Measurements from ENCODE around the gene SCN2B.

The SCN2B gene, protein sequence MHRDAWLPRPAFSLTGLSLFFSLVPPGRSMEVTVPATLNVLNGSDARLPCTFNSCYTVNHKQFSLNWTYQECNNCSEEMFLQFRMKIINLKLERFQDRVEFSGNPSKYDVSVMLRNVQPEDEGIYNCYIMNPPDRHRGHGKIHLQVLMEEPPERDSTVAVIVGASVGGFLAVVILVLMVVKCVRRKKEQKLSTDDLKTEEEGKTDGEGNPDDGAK

DNA sequence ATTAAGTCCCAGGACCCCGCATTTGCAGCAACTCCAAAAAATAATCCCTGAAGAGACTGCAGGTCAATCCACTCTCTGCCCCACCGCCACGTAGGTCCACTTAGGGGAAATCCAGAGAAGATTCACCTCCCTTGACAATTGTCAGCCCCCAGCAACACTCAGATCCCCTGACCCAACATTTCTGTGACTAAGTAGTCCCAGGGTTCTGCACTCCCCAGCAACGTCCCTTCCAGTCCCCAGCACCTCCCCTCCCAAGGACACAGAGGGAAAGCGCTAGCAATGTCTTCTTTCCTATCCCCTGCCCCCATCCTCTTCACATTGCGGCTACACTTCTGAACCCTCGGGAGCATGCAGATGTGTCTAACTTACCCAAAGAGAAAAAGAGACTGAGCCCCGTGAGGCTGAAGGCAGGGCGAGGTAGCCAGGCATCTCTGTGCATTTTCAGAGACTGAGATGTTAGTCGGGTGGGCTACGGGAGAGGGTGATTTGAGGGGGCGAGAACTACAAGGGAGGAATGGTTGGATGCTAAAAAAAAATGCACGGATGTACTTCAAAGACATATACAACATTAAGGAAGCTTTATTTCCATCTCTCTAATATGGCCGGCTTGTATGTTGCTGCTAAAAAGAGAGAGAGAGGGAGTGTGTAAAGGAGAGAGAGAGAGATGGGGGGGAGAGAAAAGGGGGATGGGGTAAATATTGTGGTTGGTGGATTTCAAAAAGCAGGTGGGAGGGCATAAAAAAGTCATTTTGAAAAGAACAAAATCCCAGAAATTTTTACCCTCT, at the start of gene SCN2B:
TSS of gene SCN2B (minus strand) at position 647 of the 785 bp plus-strand sequence. CDS start at position 439, 208 bp downstream.
- DNase-seq (ENCODE audit: low read depth in 2 of 2): no peak

DNA sequence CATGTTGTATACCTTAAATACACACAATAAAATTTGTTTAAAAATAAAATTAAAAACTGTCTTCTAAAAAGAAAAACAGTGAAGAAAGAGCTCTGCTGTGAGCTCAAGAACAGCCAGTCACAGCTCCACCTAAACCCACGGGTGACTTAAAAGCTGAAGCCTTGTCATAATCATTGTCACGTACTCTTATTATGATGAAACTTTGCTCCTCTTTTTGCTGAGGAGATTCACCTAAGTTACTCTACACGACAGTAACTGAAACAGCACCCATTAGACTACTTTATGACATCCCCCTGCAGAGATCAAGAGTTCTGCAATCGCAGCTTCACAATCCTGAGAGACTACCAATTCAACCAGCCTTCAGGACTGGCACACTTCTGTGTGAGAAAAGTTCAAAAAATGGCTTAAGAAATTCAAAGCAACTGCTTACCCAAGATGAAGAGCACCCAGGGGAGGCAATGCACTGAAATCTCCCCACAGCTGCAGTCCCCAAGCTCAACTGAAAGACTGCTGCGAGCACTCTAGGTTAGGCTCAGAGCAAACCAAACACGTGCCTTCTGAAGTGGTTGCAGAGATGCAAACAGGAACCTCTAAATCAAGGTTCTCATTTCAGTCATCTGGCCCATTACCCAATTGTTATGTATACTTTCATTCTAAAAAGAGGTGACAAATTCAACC, 48.2 kb upstream of the SCN2B start, which contains the start of gene JAML:
TSS of gene JAML (minus strand) at position 501 of the 678 bp plus-strand sequence. CDS start 10,145 bp downstream, outside the sequence.
- DNase-seq (ENCODE audit: low read depth in 2 of 2): no peak

DNA sequence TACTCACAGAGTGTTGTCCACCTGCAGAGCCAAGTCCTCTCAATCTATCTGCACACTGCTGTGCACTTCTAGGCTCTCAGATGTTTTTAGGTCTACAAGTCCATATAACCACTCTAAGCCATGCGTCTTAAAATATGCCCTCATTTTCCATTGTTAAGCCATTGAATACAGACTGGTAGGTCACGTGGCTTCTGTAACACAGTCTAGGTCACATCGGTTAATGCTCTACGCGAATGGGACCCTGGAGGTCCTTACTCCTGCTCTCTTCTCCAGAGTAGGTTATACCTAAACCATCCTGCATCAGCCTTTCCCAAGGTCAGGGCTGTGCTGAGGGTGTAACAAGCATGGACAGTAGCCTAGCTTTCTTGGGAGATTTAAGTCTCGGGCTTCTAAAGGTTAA, 47.6 kb upstream of the SCN2B start:
- no peak for DNase-seq (ENCODE audit: low read depth in 2 of 2)

DNA sequence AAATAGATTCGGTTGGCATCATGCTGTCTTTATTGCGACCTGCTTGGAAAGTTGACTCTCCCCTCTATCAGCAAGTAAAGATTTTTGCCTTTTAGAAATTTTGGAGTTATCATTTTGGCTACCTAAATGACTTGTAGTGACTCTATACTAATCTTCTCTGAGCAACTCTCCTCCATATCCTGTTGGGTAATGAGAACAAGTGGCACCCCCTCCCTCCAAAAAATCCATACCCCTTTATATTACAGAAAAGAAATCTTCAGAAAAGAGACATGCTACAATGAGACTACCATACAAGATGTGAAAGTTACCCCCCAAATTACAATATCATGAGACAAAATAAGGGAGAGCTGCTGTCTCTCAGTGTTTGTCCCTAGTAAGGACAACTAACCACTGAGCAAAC, 47.1 kb upstream of the SCN2B start:
- no peak for DNase-seq (ENCODE audit: low read depth in 2 of 2)

DNA sequence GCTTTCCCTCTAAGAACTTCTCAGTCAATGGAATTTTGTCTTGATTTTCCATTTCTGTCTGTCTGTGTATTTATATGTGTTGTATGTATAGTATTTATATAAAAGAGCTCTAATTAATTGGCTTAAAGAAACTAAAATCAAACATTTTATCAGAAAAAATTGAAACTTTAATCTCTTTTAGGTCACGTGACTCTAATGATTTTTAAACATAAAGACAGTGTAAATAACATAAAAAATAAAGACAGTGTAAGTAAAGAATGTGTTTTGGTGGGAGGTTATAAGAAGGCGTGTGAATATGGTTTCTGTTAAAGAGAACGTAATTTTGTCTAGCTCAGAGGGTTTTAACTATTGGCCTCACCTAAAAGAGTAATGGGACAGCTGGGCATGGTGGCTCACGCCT, 46.0 kb upstream of the SCN2B start:
- no peak for DNase-seq (ENCODE audit: low read depth in 2 of 2)

DNA sequence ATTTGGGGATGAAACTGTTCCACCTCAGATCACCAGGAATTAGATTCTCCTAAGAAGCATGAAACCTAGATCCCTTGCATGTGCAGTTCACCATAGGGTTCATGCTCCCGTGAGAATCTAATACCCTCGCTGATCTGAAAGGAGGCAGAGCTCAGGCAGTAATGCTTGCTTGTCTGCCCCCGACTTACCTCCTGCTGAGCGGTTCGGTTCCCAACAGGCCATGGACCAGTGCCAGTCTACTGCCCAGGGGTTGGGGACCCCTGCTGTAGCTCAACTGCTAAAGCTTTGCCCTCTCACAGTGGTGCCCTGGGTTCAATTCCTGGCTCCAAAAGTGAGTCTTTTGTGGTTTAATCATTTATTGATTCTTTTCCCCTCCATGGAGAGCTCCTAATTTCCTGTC, 45.0 kb upstream of the SCN2B start:
- DNase-seq (ENCODE audit: low read depth in 2 of 2): no peak

DNA sequence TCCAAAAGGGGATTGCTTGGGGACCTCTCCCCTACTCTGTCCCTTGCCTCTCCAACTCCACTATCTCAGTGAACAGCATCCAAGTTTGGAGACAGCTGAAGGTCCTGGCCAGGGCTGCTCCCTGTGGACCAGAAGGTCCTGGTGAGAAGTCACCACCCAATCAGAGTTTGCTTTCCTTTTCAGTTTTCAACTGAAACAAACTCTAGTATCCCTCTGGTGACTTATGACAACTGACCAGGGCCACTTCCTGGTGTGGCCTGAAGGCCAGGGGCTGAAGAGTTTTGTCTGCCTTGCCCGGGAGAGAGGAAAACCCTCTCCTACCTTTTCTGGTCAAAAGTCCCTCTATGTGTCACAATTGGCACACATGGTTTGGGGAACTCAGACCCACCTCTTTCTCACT, 43.3 kb upstream of the SCN2B start:
- no peak for DNase-seq (ENCODE audit: low read depth in 2 of 2)

DNA sequence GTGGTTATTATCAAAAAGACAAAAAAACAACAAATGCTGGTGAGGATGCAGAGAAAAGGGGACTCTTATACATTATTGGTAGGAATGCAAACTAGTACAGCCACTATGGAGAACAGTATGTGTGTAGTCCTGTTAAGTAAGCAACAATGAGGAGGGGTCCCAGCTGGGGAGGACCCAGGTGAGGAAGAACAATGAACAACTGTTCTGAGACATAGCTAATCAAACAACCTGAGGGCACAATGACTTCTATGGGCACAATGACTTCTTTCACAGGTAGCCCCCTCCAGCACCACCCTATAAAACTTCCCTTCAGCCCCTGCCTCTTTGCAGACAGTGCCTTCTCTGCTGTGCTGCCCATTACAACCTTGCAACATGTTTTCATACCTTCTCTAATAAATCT, 42.8 kb upstream of the SCN2B start:
- DNase-seq (ENCODE audit: low read depth in 2 of 2): no peak

DNA sequence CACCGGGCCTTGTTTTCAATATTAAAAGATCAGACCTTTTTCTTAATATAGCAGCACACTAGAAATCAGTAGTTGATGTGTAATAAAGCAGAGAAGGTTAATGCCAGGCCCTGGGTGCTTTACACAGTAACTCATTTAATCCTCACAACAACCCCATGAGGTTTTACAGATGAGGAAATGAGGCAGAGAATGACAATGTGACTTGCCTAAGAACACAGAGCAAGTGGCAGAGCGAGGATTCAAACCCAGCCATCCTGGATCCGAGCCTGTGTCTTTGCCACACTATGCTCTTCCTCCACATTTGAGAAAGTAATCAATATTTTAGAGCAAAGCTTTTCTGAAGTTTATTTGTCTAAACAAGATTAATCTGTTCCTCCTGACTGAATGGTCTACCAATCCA, 41.1 kb upstream of the SCN2B start:
- DNase-seq (ENCODE audit: low read depth in 2 of 2): no peak

DNA sequence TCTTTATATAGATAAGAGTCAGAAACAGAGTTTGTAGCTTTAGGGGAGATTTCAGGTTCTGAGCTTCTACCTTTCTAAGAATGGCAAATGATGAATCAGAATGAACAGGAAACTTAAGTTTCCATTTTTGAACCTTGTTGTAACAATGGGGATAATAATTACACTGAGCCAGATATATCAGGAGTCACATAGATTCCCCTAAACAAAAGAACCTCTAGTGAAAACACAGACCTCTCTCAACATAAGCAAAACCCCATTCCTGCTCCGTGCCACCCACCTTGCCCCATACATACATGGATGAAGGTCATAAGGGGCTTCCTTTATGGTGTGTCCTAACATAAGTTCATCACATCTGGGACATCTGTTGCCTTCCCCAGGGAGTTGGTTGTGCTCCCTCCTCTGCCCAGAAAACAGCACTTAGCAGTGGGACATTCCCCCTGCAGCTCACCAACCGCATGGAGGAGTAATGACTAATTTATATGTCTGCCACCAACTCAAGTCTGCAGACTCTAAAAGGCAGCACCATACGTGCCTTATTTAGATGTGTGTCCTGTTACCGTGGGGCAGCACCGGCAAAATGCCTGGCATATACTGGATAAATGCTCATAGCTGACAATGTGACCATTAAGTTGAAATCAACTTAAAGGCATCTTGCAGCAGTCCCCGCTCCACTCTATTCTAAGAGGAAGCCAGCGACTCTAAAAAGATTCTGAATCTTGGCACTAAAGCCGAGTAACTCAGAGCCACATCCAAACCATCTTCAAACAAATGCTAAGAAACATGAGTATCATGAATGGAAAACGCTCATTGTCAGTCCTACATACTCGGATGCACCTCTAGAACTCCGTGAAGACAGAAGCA, 40.4 kb upstream of the SCN2B start:
- peak in 1 of 2 donors; percentile 31 for DNase-seq (ENCODE audit: low read depth in 2 of 2)

DNA sequence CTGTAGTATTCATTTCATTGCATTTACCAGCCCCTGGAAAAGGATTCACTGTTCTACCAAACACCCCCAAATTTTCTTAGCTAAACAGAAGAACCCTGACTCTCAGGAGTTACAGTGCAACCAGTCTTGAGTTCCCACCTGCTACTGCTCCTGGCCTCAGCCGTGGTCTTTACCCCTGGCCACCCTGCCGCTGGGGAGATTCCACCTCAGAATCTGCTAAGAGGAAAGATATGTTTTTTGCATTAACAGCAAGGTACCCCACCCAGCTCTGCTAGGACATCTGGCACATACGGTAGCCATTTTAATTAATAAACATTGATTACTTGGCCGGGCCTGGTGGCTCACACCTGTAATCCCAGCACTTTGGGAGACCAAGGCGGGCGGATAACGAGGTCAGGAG, 39.3 kb upstream of the SCN2B start:
- DNase-seq (ENCODE audit: low read depth in 2 of 2): no peak

DNA sequence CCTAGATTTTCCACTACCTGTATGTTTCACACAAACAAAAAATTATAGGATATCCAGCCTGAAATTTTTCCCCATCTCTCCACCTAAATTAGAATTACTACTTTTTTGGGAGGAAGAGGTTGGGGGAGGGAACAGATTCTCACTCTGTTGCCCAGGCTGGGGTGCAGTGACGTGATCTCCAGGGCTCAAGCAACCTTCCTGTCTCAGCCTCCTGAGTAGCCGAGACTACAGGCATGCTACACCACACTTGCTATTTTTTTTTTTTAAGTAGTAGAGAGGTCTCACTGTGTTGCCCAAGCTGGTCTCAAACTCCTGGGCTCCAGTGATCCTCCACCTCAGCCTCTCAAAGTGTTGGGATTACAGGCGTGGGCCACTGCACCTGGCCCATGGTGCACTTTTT, 38.8 kb upstream of the SCN2B start:
- no peak for DNase-seq (ENCODE audit: low read depth in 2 of 2)

DNA sequence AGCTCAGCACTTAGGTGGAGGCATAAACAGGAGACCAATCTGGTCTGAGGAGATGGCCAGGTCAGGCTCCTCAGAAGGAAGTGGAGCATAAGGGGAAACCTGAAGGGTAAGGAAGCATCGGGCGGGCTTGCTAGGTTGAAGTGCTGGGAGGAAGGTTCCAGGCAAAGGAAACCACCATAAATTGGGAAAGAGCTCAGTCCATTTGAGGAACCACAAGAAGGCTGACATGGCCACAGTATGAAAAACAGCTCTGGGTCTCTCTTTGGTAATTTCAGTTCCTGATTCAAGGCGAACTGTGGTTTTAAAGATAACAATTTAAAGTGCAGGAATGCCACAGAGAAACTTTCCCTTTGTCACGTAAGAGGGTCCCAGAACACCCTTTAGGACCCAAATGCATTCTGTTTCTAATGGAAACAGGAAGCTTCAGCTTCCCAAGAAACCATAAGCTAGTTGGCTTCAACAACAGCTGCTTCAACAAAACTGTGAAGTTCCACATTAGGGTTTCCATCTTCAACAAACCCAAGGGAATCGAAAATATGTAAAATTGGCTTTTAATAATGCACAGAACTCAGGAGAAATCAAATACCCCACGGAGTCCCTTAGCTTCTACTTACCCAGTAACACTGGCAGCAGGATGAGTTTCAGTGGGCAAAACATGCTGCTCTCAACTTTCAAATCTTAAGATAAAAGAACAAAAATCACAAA, 37.9 kb upstream of the SCN2B start:
- no peak for DNase-seq (ENCODE audit: low read depth in 2 of 2)

DNA sequence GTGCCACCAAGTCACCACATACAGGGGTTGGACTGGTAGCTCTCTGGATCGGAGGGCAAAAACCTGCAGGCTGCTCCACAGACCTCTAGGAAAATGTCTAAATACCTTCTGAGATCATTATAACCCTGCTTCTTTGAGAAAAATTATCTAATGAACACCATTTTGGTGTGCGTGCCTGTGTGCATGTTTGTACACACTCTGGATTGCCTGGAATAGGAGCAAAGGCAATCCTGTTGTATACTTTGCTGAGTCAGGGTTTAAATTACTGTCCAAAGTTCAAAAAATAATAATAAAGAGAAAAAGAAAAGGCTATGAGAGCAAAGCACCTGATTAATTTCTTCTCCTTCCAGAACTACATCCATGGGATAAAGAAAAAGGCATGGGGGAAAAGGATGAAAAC, 37.3 kb upstream of the SCN2B start:
- no peak for DNase-seq (ENCODE audit: low read depth in 2 of 2)

DNA sequence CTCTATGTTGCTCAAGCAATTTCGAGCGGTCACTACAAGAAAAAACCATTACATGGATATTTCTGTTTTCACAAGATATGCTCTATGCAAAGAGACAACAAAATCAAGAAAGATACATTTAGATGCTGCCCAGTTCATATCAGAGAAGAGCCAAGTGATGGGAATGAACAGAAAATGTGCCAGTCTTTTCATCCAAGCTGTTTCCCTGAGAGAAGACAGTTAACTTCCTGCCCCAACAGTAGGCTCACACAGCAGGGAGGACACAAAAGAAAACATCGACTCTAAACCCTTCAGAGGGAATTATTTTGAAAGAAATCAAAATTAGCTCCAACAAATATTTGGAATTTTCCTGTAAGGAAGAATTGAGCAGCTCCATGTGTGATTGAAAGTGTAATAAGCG, 36.8 kb upstream of the SCN2B start:
- DNase-seq (ENCODE audit: low read depth in 2 of 2): no peak

DNA sequence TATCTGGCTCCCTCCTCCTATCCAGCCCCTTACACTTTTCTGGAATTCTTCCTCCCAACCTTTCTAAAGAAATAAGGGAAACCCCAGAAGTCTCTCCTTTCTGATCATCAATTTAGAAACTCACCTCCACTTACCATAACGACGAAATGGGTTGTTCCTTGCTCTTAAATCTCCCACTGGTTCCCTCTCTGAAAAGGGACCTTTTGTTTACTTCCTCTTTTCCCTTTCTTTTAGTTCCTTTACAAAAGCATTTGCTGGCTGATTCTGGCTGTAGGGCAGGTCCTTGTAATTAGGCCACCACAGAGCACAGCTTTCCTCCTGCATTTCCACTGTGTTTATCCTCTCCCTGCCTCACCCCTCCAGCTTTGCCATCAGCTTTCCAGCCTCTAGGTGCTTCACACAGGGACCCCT, 36.3 kb upstream of the SCN2B start:
- DNase-seq (ENCODE audit: low read depth in 2 of 2): no peak

DNA sequence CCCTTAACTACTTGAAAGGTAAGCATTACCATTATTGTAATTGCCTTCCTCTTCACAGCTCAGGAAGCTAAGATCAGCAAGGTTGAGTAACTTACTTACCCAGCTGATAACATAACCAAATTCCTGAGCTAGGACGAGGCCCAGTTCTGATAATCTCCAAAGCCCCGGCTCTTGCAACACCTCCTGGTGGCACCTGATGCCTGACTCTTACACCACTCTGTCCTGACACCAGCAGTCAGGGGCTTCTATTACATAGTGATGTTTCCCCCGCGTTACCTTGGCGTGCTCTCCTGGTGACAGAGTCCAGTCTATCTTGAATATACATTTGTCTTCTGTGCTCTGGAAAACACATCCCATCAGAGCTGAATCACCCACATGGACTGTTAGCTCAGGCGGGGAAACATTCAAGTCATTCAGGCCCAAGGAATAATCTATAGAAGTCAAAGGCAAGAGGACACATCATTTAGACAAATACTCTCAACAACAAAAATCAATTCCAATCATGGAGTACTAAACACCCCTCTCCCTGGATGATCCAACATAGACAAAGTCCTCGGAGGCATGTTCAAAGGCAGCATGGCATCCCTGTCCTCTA, 35.8 kb upstream of the SCN2B start:
- no peak for DNase-seq (ENCODE audit: low read depth in 2 of 2)

DNA sequence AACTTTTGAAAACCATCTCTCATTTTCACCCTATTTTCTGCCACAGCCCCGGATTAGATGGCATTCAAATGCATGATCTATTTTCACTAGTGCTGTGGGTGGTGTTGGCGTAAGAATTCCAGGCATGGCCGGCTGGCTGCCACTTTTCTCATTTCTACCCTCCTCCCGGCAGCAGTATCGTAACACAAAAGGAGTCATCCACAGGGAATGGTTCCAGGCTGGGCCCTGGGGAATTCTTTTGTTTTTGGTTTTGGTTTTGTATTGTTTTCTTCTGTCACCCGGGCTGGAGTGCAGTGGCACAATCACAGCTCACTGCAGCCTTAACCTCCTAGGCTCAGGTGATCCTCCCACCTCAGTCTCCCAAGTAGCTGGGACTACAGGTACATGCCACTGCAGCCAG, 34.6 kb upstream of the SCN2B start:
- no peak for DNase-seq (ENCODE audit: low read depth in 2 of 2)

DNA sequence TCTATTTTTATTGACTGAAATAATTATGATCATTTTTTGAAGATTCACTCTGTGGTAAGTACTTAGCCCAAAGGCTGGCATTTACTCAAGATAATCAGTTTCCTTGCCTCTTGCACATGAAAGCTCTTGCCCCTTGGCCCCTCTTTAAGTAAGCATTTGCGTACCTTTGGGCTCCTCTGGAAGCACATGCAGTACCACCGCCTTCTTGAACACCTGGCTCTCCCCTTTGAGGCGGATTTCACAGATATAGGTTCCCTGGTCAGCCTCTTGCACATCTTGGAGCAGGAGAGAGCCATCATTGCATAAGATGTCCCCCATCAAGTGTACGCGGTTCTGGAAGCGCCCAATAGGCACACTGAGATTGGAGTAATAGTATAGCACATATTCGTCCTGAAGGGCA, 33.9 kb upstream of the SCN2B start:
- DNase-seq (ENCODE audit: low read depth in 2 of 2): no peak

DNA sequence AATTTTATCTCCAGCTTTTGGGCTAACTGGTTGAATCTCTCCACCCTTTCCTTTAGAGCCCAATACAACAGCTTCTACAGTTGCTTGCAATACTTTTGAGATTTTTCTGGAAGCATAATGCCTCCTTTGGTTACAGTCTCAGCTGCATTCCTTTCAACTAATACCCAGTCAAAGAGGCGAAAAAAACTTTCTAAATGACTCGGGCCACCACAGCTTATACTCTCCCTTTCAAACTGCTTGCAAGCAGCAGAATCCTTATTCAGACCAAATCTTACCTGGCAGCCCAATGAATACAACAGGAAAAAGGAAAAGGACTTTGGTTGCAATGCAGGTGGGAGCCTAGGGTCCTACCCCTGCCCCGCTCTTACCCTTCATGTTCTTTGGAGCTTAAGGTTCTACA, 32.6 kb upstream of the SCN2B start:
- DNase-seq (ENCODE audit: low read depth in 2 of 2): no peak

DNA sequence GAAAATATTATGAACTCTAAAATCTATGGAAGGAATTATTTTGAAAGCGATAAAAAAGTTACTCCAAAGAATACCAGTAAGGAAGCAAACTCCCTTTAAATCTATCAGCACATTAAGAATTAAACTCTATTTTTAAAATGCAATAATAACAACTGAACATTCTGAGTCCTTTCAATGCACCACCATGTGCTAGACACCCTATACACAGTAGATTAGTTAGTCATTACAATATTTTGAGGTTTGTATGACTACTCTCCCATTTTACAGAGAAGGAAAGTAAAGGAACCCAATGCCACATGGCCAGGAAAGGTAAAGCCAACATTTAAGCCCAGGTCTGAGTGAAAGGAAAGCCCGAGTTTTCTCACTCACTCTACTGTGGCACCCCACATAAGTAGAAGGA, 30.6 kb upstream of the SCN2B start:
- no peak for DNase-seq (ENCODE audit: low read depth in 2 of 2)
